GM21367 (cell line): ENCODE results near the gene PPP1R14D.
A peak's percentile ranks its signal among the peaks of the same experiment; 100 is the strongest.

Experiments
- ATAC-seq: cut with Tn5 transposase; IDR thresholded peaks from one replicate; pipeline ENCODE4 v1.9.1; 2021; ENCODE audit not compliant: unreplicated experiment

Gene PPP1R14D

GRCh38 chr15:40787344-40787841 lies 41.1 kb downstream of the PPP1R14D start:
- ATAC-seq, result no peak

- no peak for ATAC-seq
Measured at GRCh38 chr15:40785814-40786213, 42.7 kb downstream of the PPP1R14D start.

GRCh38 chr15:40785164-40785563 lies 43.3 kb downstream of the PPP1R14D start:
- ATAC-seq, result no peak

GRCh38 chr15:40782609-40783227 lies 45.8 kb downstream of the PPP1R14D start:
- ATAC-seq, result no peak

- no peak for ATAC-seq
Measured at GRCh38 chr15:40776537-40777141, 51.9 kb downstream of the PPP1R14D start.

GRCh38 chr15:40775740-40776536 lies 52.6 kb downstream of the PPP1R14D start:
- no peak for ATAC-seq

GRCh38 chr15:40775007-40775406 lies 53.5 kb downstream of the PPP1R14D start:
- no peak for ATAC-seq

- no peak for ATAC-seq
Measured at GRCh38 chr15:40773902-40774301, 54.6 kb downstream of the PPP1R14D start.

GRCh38 chr15:40773496-40773895 lies 55.0 kb downstream of the PPP1R14D start:
- ATAC-seq, result no peak

- no peak for ATAC-seq
Measured at GRCh38 chr15:40772014-40772413, 56.5 kb downstream of the PPP1R14D start.

GRCh38 chr15:40771242-40771641 lies 57.3 kb downstream of the PPP1R14D start:
- ATAC-seq, result no peak

- no peak for ATAC-seq
Measured at GRCh38 chr15:40770147-40770721, 58.3 kb downstream of the PPP1R14D start.

- ATAC-seq, result peak; percentile 37
Measured at GRCh38 chr15:40769274-40770146, 59.0 kb downstream of the PPP1R14D start, which contains the start of gene C15orf62. Gene C15orf62 (plus strand): TSS chr15:40769980. CDS start chr15:40770496, 516 bp downstream.

GRCh38 chr15:40768521-40769273 lies 59.8 kb downstream of the PPP1R14D start:
- ATAC-seq, result peak; percentile 11

- ATAC-seq, result no peak
Measured at GRCh38 chr15:40767838-40768500, 60.5 kb downstream of the PPP1R14D start.

GRCh38 chr15:40766906-40767837 lies 61.3 kb downstream of the PPP1R14D start:
- no peak for ATAC-seq

- no peak for ATAC-seq
Measured at GRCh38 chr15:40766194-40766815, 62.2 kb downstream of the PPP1R14D start.
